WTC11 (cell line): Measurements from ENCODE around the gene LIF. TPM values are rescaled to one million over a fixed set of nuclear protein-coding genes. Genes with fewer than 3 reads are reported as not detected.

Experiments used
- ATAC-seq: fragments of 200-7000 bp; cut with Tn5 transposase; 2 replicates; pipeline ENCODE4 v1.10.0; 2021; ENCODE audit warnings: mild to moderate bottlenecking, moderate library complexity
- CTCF ChIA-PET: fragments of 300-600 bp; sonication (Branson Sonifier 250); formaldehyde crosslinking; loops from one replicate; lab custom pipeline; 2021; ENCODE audit warnings: antibody characterized with exemption; lab: Charles Lee
- POLR2A ChIA-PET: fragments of 350-600 bp; sonication (Branson Sonifier 250); formaldehyde crosslinking; loops from one replicate; lab custom pipeline; 2021; ENCODE audit warnings: antibody characterized with exemption; lab: Charles Lee
- DNase-seq: peaks from one replicate; pipeline ENCODE4 v3.0.0; 2021; ENCODE audit warnings: low spot score
- H3K27ac Mint-ChIP-seq: 2 replicates; pipeline ENCODE4 v1.8.0; 2021; ENCODE audit warnings: mixed read lengths
- H3K27me3 Mint-ChIP-seq: 2 replicates; pipeline ENCODE4 v1.8.0; 2021; ENCODE audit warnings: low read depth, mild to moderate bottlenecking, moderate library complexity, mixed read lengths
- H3K36me3 Mint-ChIP-seq: 2 replicates; pipeline ENCODE4 v1.8.0; 2021; ENCODE audit warnings: mixed read lengths
- H3K4me1 Mint-ChIP-seq: 2 replicates; pipeline ENCODE4 v1.8.0; 2022; ENCODE audit warnings: mixed read lengths
- H3K4me3 Mint-ChIP-seq: 2 replicates; pipeline ENCODE4 v1.8.0; 2021; ENCODE audit warnings: mild to moderate bottlenecking, moderate library complexity, mixed read lengths
- H3K9me3 Mint-ChIP-seq: 2 replicates; pipeline ENCODE4 v1.8.0; 2021; ENCODE audit warnings: mixed read lengths
- ESRRA ChIP-seq: sonication (generic); formaldehyde crosslinking; IDR thresholded peaks from 2 replicates; pipeline ENCODE4 v1.8.1; 2022; ENCODE audit warnings: mild to moderate bottlenecking, missing genetic modification reagents, borderline replicate concordance
- IRF2 ChIP-seq: sonication (generic); formaldehyde crosslinking; IDR thresholded peaks from 2 replicates; pipeline ENCODE4 v1.8.0; 2022; ENCODE audit warnings: low read depth, missing genetic modification reagents, borderline replicate concordance
- JUN ChIP-seq: sonication (generic); formaldehyde crosslinking; IDR thresholded peaks from 2 replicates; pipeline ENCODE4 v1.8.0; 2023; ENCODE audit warnings: mild to moderate bottlenecking, missing genetic modification reagents
- NR3C1 ChIP-seq: sonication (generic); formaldehyde crosslinking; conservative IDR thresholded peaks from 2 replicates; pipeline ENCODE4 v1.8.1; 2023; ENCODE audit warnings: low read depth, mild to moderate bottlenecking, missing genetic modification reagents
- RELA ChIP-seq: sonication (generic); formaldehyde crosslinking; IDR thresholded peaks from 2 replicates; pipeline ENCODE4 v1.8.1; 2022; ENCODE audit warnings: missing genetic modification reagents, mild to moderate bottlenecking, borderline replicate concordance
- TCF7 ChIP-seq: sonication (generic); formaldehyde crosslinking; IDR thresholded peaks from 2 replicates; pipeline ENCODE4 v1.8.0; 2022; ENCODE audit warnings: mild to moderate bottlenecking, low read depth, missing genetic modification reagents, moderate library complexity
- TEAD4 ChIP-seq: sonication (generic); formaldehyde crosslinking; IDR thresholded peaks from 2 replicates; pipeline ENCODE4 v1.8.0; 2022; ENCODE audit warnings: mild to moderate bottlenecking, missing genetic modification reagents
- ZNF121 ChIP-seq: sonication (generic); formaldehyde crosslinking; IDR thresholded peaks from 2 replicates; pipeline ENCODE4 v1.8.0; 2023; ENCODE audit warnings: missing genetic modification reagents
- ZNF138 ChIP-seq: sonication (generic); formaldehyde crosslinking; conservative IDR thresholded peaks from 2 replicates; pipeline ENCODE4 v1.8.1; 2022; ENCODE audit warnings: mild to moderate bottlenecking, moderate library complexity, missing genetic modification reagents
- ZNF219 ChIP-seq: sonication (generic); formaldehyde crosslinking; IDR thresholded peaks from 2 replicates; pipeline ENCODE4 v1.8.0; 2023; ENCODE audit warnings: missing genetic modification reagents, mild to moderate bottlenecking, borderline replicate concordance
- ZNF396 ChIP-seq: fragments of 250-450 bp; sonication (Bioruptor Pico); IDR thresholded peaks from 2 replicates; pipeline ENCODE4 v1.8.0; 2021; ENCODE audit warnings: mild to moderate bottlenecking, moderate library complexity, borderline replicate concordance
- ZNF532 ChIP-seq: fragments of 250-450 bp; sonication (Bioruptor Pico); IDR thresholded peaks from 2 replicates; pipeline ENCODE4 v1.9.0; 2021; ENCODE audit warnings: mild to moderate bottlenecking, borderline replicate concordance
- total RNA-seq: library from RNA; stranded (reverse); gene quantifications from 3 replicates; pipeline ENCODE4 v1.2.3, GENCODE V29; 2021
- TF ChIP-seq, protein P1 (sequence below): sonication (generic); formaldehyde crosslinking; conservative IDR thresholded peaks from 2 replicates; pipeline ENCODE4 v1.8.1; 2023; ENCODE audit warnings: mild to moderate bottlenecking, low read depth, missing genetic modification reagents, moderate library complexity
- TF ChIP-seq, protein P2 (sequence below): sonication (generic); formaldehyde crosslinking; IDR thresholded peaks from 2 replicates; pipeline ENCODE4 v1.8.0; 2022; ENCODE audit warnings: mild to moderate bottlenecking, missing genetic modification reagents
- TF ChIP-seq, protein P3 (sequence below): sonication (generic); formaldehyde crosslinking; IDR thresholded peaks from 2 replicates; pipeline ENCODE4 v1.8.1; 2022; ENCODE audit warnings: mild to moderate bottlenecking, moderate library complexity, missing genetic modification reagents
- TF ChIP-seq, protein P4 (sequence below): sonication (generic); formaldehyde crosslinking; IDR thresholded peaks from 2 replicates; pipeline ENCODE4 v1.8.1; 2023; ENCODE audit warnings: mild to moderate bottlenecking, missing genetic modification reagents, borderline replicate concordance
- TF ChIP-seq, protein P5 (sequence below): sonication (generic); formaldehyde crosslinking; IDR thresholded peaks from 2 replicates; pipeline ENCODE4 v1.8.1; 2023; ENCODE audit warnings: mild to moderate bottlenecking, missing genetic modification reagents, moderate library complexity
- TF ChIP-seq, protein P6 (sequence below): sonication (generic); formaldehyde crosslinking; IDR thresholded peaks from 2 replicates; pipeline ENCODE4 v1.8.1; 2023; ENCODE audit warnings: mild to moderate bottlenecking, missing genetic modification reagents
- TF ChIP-seq, protein P7 (sequence below): fragments of 250-450 bp; sonication (Bioruptor Pico); IDR thresholded peaks from 2 replicates; pipeline ENCODE4 v1.9.0; 2021; ENCODE audit warnings: mild to moderate bottlenecking

Gene LIF
- total RNA-seq, 1 experiment from 2014 or later: 7.2 TPM

GRCh38 chr22:30253205-30253852 lies 6.8 kb upstream of the LIF start:
- peaks cover 3% of the 10 kb centered on the region; the same call in 1 of the 2 replicates for H3K27me3 Mint-ChIP-seq
- no peaks in the 10 kb centered on the region for H3K9me3 Mint-ChIP-seq
- H3K4me1 Mint-ChIP-seq: peaks cover 35% of the 10 kb centered on the region
- ATAC-seq (no peak), DNase-seq (no peak)
- POLR2A ChIA-PET: no interaction called here
- H3K27ac Mint-ChIP-seq: peak overlapping the region; percentile 65
- TF ChIP-seq TEAD4 (CRISPR knock-in tag) (no peak), ESRRA (CRISPR knock-in tag) (no peak), IRF2 (CRISPR knock-in tag) (no peak), TCF7 (CRISPR knock-in tag) (no peak), ZNF138 (CRISPR knock-in tag) (no peak), NR3C1 (CRISPR knock-in tag) (no peak), JUN (CRISPR knock-in tag) (no peak), RELA (CRISPR knock-in tag) (no peak), ZNF219 (CRISPR knock-in tag) (no peak), ZNF396 (CRISPR knock-in tag) (no peak), ZNF121 (no peak), ZNF532 (CRISPR knock-in tag) (no peak)
- TF ChIP-seq, protein P1, sequence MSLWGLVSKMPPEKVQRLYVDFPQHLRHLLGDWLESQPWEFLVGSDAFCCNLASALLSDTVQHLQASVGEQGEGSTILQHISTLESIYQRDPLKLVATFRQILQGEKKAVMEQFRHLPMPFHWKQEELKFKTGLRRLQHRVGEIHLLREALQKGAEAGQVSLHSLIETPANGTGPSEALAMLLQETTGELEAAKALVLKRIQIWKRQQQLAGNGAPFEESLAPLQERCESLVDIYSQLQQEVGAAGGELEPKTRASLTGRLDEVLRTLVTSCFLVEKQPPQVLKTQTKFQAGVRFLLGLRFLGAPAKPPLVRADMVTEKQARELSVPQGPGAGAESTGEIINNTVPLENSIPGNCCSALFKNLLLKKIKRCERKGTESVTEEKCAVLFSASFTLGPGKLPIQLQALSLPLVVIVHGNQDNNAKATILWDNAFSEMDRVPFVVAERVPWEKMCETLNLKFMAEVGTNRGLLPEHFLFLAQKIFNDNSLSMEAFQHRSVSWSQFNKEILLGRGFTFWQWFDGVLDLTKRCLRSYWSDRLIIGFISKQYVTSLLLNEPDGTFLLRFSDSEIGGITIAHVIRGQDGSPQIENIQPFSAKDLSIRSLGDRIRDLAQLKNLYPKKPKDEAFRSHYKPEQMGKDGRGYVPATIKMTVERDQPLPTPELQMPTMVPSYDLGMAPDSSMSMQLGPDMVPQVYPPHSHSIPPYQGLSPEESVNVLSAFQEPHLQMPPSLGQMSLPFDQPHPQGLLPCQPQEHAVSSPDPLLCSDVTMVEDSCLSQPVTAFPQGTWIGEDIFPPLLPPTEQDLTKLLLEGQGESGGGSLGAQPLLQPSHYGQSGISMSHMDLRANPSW (CRISPR knock-in tag): no peak
- TF ChIP-seq, protein P2, sequence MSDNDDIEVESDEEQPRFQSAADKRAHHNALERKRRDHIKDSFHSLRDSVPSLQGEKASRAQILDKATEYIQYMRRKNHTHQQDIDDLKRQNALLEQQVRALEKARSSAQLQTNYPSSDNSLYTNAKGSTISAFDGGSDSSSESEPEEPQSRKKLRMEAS (CRISPR knock-in tag): no peak
- TF ChIP-seq, protein P3, sequence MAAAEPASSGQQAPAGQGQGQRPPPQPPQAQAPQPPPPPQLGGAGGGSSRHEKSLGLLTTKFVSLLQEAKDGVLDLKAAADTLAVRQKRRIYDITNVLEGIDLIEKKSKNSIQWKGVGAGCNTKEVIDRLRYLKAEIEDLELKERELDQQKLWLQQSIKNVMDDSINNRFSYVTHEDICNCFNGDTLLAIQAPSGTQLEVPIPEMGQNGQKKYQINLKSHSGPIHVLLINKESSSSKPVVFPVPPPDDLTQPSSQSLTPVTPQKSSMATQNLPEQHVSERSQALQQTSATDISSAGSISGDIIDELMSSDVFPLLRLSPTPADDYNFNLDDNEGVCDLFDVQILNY (CRISPR knock-in tag): no peak
- TF ChIP-seq, protein P4, sequence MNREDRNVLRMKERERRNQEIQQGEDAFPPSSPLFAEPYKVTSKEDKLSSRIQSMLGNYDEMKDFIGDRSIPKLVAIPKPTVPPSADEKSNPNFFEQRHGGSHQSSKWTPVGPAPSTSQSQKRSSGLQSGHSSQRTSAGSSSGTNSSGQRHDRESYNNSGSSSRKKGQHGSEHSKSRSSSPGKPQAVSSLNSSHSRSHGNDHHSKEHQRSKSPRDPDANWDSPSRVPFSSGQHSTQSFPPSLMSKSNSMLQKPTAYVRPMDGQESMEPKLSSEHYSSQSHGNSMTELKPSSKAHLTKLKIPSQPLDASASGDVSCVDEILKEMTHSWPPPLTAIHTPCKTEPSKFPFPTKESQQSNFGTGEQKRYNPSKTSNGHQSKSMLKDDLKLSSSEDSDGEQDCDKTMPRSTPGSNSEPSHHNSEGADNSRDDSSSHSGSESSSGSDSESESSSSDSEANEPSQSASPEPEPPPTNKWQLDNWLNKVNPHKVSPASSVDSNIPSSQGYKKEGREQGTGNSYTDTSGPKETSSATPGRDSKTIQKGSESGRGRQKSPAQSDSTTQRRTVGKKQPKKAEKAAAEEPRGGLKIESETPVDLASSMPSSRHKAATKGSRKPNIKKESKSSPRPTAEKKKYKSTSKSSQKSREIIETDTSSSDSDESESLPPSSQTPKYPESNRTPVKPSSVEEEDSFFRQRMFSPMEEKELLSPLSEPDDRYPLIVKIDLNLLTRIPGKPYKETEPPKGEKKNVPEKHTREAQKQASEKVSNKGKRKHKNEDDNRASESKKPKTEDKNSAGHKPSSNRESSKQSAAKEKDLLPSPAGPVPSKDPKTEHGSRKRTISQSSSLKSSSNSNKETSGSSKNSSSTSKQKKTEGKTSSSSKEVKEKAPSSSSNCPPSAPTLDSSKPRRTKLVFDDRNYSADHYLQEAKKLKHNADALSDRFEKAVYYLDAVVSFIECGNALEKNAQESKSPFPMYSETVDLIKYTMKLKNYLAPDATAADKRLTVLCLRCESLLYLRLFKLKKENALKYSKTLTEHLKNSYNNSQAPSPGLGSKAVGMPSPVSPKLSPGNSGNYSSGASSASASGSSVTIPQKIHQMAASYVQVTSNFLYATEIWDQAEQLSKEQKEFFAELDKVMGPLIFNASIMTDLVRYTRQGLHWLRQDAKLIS (CRISPR knock-in tag): no peak
- TF ChIP-seq, protein P5, sequence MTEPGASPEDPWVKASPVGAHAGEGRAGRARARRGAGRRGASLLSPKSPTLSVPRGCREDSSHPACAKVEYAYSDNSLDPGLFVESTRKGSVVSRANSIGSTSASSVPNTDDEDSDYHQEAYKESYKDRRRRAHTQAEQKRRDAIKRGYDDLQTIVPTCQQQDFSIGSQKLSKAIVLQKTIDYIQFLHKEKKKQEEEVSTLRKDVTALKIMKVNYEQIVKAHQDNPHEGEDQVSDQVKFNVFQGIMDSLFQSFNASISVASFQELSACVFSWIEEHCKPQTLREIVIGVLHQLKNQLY (CRISPR knock-in tag): no peak
- TF ChIP-seq, protein P6, sequence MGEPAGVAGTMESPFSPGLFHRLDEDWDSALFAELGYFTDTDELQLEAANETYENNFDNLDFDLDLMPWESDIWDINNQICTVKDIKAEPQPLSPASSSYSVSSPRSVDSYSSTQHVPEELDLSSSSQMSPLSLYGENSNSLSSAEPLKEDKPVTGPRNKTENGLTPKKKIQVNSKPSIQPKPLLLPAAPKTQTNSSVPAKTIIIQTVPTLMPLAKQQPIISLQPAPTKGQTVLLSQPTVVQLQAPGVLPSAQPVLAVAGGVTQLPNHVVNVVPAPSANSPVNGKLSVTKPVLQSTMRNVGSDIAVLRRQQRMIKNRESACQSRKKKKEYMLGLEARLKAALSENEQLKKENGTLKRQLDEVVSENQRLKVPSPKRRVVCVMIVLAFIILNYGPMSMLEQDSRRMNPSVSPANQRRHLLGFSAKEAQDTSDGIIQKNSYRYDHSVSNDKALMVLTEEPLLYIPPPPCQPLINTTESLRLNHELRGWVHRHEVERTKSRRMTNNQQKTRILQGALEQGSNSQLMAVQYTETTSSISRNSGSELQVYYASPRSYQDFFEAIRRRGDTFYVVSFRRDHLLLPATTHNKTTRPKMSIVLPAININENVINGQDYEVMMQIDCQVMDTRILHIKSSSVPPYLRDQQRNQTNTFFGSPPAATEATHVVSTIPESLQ (CRISPR knock-in tag): no peak
- TF ChIP-seq, protein P7, sequence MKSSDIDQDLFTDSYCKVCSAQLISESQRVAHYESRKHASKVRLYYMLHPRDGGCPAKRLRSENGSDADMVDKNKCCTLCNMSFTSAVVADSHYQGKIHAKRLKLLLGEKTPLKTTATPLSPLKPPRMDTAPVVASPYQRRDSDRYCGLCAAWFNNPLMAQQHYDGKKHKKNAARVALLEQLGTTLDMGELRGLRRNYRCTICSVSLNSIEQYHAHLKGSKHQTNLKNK (CRISPR knock-in tag): no peak
- H3K4me3 Mint-ChIP-seq: no peak overlapping the region
- CTCF ChIA-PET: interaction anchor here (0.6 to 3.6 kb wide), 5 partner anchors 10 to 171 kb away, joined by 3 to 48 read pairs (median 4); partner anchors contain the start of gene CASTOR1
- H3K36me3 Mint-ChIP-seq: no peaks in the 10 kb centered on the region
